Cardiac muscle cell (in vitro differentiated cells and primary cell): ENCODE measurements around the gene CCDC121. TPM values are rescaled to one million over a fixed set of nuclear protein-coding genes. Genes with fewer than 3 reads are reported as not detected.

ENCODE experiments used
- DNase-seq, 2 donors: peaks; one replicate each; pipeline versions ENCODE4 v3.0.0 to v3.0.0-alpha.2; 2010 to 2017; ENCODE audit warnings: low read depth in 1 of 2, low spot score in 1 of 2
- H3K27ac ChIP-seq: fragments of 200-600 bp; sonication (generic); 2 replicates; pipeline ENCODE4 v1.5.1; 2016
- H3K27me3 ChIP-seq: fragments of 200-600 bp; sonication (generic); 2 replicates; pipeline ENCODE4 v1.6.0; 2016; ENCODE audit warnings: control low read depth
- H3K36me3 ChIP-seq: fragments of 200-600 bp; sonication (generic); 2 replicates; pipeline ENCODE4 v1.5.1; 2016; ENCODE audit warnings: control low read depth
- H3K4me1 ChIP-seq: fragments of 200-600 bp; sonication (generic); 2 replicates; pipeline ENCODE4 v1.8.1; 2017; ENCODE audit warnings: low read depth, mild to moderate bottlenecking, mixed run types
- H3K4me3 ChIP-seq: fragments of 200-600 bp; sonication (generic); 2 replicates; pipeline ENCODE4 v1.5.1; 2016; ENCODE audit warnings: mild to moderate bottlenecking
- H3K9me3 ChIP-seq: fragments of 200-600 bp; sonication (generic); 2 replicates; pipeline ENCODE4 v1.5.1; 2017; ENCODE audit warnings: low read depth, mild to moderate bottlenecking, control low read depth
- polyA plus RNA-seq: library from polyadenylated mRNA; unstranded; fragments of >200 nt; fragmentation: Nextera tagmentation; extraction: Ambion mirVana; gene quantifications from 2 replicates; pipeline ENCODE4 v1.2.1, GENCODE V29; 2016
- total RNA-seq: library from RNA; depleted of rRNA; stranded (reverse); fragments of >200 nt; gene quantifications from 2 replicates; pipeline ENCODE4 v1.2.3, GENCODE V29; 2016
- TF ChIP-seq, protein P1 (sequence below): IDR thresholded peaks from 2 replicates; pipeline ENCODE4 v1.5.1; 2012; ENCODE audit warnings: low read depth, mild to moderate bottlenecking, low read length

CCDC121 gene
- total and polyA plus RNA-seq, 2 experiments from 2014 or later, result 5.1 to 6.1 TPM

DNA sequence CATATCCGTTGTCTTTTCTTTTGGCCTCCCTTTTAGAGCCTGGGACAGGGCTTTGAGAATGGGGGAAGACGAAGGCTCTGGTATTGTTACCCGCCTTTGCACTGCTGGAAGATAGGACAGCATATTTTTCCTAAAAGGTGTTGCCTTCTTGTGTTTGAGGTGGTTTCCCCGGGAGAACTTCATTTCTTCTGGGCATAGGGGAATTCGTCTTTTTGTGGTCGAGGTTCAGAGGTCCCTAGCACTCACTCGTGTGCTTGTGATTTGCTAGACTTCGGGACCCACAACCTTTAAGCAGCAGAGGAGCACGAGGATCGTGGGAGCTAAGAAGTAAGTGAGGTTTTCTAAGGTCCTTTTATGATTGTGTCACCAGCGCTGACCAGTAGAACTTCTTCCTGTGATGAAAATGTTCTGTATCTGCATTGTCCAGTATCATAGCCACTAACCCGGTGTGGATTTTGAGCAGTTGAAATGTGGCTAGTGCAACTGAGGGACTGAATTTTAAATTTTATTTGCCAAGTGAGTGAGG is 45.4 kb downstream of the CCDC121 start:
- H3K4me1 ChIP-seq, result peaks cover 3% of the 10 kb centered on the region
- peak overlapping the region; percentile 72 for H3K4me3 ChIP-seq
- H3K27me3 ChIP-seq, result no peaks in the 10 kb centered on the region
- no peaks in the 10 kb centered on the region for H3K9me3 ChIP-seq
- H3K36me3 ChIP-seq, result no peaks in the 10 kb centered on the region
- no peak overlapping the region for H3K27ac ChIP-seq
- DNase-seq, result peak in 1 of 2 donors; percentile 16
- TF ChIP-seq, protein P1, sequence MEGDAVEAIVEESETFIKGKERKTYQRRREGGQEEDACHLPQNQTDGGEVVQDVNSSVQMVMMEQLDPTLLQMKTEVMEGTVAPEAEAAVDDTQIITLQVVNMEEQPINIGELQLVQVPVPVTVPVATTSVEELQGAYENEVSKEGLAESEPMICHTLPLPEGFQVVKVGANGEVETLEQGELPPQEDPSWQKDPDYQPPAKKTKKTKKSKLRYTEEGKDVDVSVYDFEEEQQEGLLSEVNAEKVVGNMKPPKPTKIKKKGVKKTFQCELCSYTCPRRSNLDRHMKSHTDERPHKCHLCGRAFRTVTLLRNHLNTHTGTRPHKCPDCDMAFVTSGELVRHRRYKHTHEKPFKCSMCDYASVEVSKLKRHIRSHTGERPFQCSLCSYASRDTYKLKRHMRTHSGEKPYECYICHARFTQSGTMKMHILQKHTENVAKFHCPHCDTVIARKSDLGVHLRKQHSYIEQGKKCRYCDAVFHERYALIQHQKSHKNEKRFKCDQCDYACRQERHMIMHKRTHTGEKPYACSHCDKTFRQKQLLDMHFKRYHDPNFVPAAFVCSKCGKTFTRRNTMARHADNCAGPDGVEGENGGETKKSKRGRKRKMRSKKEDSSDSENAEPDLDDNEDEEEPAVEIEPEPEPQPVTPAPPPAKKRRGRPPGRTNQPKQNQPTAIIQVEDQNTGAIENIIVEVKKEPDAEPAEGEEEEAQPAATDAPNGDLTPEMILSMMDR, result no peak

DNA sequence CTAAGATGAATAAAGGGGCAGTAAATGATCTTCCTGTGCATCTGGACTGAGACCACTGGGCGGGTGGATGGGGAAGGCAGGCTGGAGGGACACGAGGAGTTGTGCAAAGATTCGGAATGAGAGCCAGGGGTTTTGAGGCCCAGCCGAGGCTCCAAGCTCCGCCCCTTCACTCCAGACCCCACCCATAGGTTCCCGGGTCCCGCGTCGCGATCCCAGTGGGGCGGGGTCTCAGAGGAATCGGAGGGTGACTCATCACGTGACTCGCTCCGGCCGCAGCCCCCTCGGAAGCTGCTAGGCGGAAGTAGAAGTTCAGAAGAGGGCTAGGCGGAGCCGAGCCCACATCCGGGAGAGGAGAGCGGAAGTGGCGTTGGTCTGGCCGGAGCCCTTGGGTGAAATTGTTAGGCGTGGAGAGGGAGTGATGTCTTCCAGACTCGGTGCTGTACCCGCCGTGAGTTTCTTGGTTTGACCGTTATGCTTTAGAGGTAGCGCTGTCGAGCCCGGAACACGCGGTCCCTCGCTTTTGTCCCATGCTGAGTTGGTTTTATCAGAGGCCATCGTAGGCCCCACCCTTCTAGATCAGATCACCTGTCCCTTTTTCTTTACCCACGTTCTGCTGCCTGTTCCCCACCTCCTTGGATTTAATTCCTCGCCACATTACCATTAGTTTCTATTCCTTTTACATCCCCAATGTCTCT is 46.0 kb downstream of the CCDC121 start, which contains the start of gene ZNF512:
TSS of gene ZNF512 (plus strand) at position 348 of the 695 bp plus-strand sequence. CDS start at position 419, 71 bp downstream.
- no peaks in the 10 kb centered on the region for H3K27me3 ChIP-seq
- H3K36me3 ChIP-seq, result no peaks in the 10 kb centered on the region
- H3K4me1 ChIP-seq, result peaks cover 3% of the 10 kb centered on the region
- DNase-seq, result peak; percentile 93 to 97
- H3K27ac ChIP-seq, result no peak within 1 kb of the TSS
- H3K9me3 ChIP-seq, result no peaks in the 10 kb centered on the region
- TF ChIP-seq, protein P1, result no peak
- peak within 1 kb of the TSS; percentile 72 for H3K4me3 ChIP-seq

DNA sequence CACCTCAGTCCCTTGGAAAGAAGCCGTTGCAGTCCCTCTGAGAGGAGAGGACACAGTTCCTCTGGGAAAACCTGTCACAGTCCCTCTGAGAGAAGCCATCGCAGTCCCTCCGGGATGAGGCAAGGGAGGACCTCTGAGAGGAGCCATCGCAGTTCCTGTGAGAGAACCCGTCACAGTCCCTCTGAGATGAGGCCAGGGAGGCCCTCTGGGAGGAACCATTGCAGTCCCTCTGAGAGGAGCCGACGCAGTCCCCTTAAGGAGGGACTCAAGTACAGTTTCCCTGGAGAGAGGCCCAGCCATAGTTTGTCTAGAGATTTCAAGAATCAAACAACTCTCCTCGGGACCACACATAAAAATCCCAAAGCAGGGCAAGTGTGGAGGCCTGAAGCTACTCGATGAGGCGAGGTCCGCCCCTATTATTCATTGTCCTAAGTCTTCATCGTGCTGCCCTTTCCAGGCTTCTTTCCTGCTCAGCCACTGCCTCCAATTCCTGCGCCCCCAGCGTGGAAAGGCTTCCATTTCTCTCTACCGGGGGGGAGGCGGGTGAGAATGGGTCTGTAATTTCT is 46.6 kb downstream of the CCDC121 start:
- Histone ChIP-seq H3K4me1 (peaks cover 3% of the 10 kb centered on the region), H3K9me3 (no peaks in the 10 kb centered on the region), H3K4me3 (peak overlapping the region; percentile 72), H3K36me3 (no peaks in the 10 kb centered on the region), H3K27me3 (no peaks in the 10 kb centered on the region), H3K27ac (no peak overlapping the region)
- TF ChIP-seq, protein P1, result no peak
- DNase-seq, result no peak

DNA sequence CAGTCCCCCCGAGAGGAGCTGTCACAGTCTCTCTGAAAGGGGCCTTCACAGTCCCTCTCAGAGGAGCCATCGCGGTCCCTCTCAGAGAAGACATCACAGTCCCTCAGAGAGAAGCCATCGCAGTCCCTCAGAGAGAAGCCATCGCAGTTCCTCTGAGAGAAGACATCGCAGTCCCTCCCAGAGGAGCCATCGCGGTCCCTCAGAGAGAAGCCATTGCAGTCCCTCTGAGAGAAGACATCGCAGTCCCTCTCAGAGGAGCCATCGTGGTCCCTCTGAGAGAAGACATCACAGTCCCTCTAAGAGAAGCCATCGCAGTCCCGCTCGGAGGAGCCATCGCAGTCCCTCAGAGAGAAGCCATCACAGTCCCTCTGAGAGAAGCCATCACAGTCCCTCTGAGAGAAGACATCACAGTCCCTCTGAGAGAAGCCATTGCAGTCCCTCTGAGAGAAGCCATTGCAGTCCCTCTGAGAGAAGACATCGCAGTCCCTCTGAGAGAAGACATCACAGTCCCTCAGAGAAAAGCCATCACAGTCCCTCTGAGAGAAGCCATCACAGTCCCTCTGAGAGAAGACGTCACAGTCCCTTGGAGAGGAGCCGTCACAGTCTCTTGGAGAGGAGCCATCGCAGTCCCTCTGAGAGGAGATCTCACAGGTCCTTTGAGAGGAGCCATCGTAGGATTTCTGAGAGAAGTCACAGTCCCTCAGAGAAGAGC is 47.2 kb downstream of the CCDC121 start:
- DNase-seq, result no peak
- no peak overlapping the region for H3K27ac ChIP-seq
- peaks cover 3% of the 10 kb centered on the region for H3K4me1 ChIP-seq
- no peaks in the 10 kb centered on the region for H3K27me3 ChIP-seq
- H3K4me3 ChIP-seq, result no peak overlapping the region
- H3K9me3 ChIP-seq, result no peaks in the 10 kb centered on the region
- H3K36me3 ChIP-seq, result no peaks in the 10 kb centered on the region
- TF ChIP-seq, protein P1, result no peak

Other genes starting within 250 kb of the CCDC121 start
- 29.7 and 31.7 TPM in 2 replicates for gene ZNF513, start 248.3 kb downstream of the CCDC121 start, total RNA-seq
- 32.2 and 35.8 TPM in 2 replicates for gene ZNF513, start 248.3 kb downstream of the CCDC121 start, polyA plus RNA-seq
- gene PPM1G, start 219.4 kb downstream of the CCDC121 start, total RNA-seq, result 96.2 and 101 TPM in 2 replicates
- gene PPM1G, start 219.4 kb downstream of the CCDC121 start, polyA plus RNA-seq, result 84.8 and 93.0 TPM in 2 replicates
- gene NRBP1, start 200.4 kb downstream of the CCDC121 start, total RNA-seq, result 82.1 and 122 TPM in 2 replicates
- gene NRBP1, start 200.4 kb downstream of the CCDC121 start, polyA plus RNA-seq, result 147 and 185 TPM in 2 replicates
- 1.3 and 2.8 TPM in 2 replicates for gene KRTCAP3, start 186.6 kb downstream of the CCDC121 start, total RNA-seq
- gene KRTCAP3, start 186.6 kb downstream of the CCDC121 start, polyA plus RNA-seq, result 2.0 and 4.9 TPM in 2 replicates
- 20.7 and 37.6 TPM in 2 replicates for gene IFT172, start 139.3 kb downstream of the CCDC121 start, total RNA-seq
- 35.1 and 35.4 TPM in 2 replicates for gene IFT172, start 139.3 kb downstream of the CCDC121 start, polyA plus RNA-seq
- 39.4 and 53.4 TPM in 2 replicates for gene FNDC4, start 133.8 kb downstream of the CCDC121 start, total RNA-seq
- 43.4 and 51.2 TPM in 2 replicates for gene FNDC4, start 133.8 kb downstream of the CCDC121 start, polyA plus RNA-seq
- gene GCKR, start 132.2 kb downstream of the CCDC121 start, total RNA-seq, result not detected in 2 replicates
- gene GCKR, start 132.2 kb downstream of the CCDC121 start, polyA plus RNA-seq, result not detected in 2 replicates
- gene ZNF512, start 46.0 kb downstream of the CCDC121 start, total RNA-seq, result 22.0 and 38.6 TPM in 2 replicates
- 20.7 and 35.5 TPM in 2 replicates for gene ZNF512, start 46.0 kb downstream of the CCDC121 start, polyA plus RNA-seq
- gene GPN1, start within 50 bp of the CCDC121 start, total RNA-seq, result 24.1 and 30.0 TPM in 2 replicates
- 51.6 and 52.5 TPM in 2 replicates for gene GPN1, start within 50 bp of the CCDC121 start, polyA plus RNA-seq
- 37.8 and 38.0 TPM in 2 replicates for gene SUPT7L, start 34.6 kb upstream of the CCDC121 start, total RNA-seq
- 34.3 and 38.3 TPM in 2 replicates for gene SUPT7L, start 34.6 kb upstream of the CCDC121 start, polyA plus RNA-seq
- gene SLC4A1AP, start 34.9 kb upstream of the CCDC121 start, total RNA-seq, result 30.2 and 34.8 TPM in 2 replicates
- gene SLC4A1AP, start 34.9 kb upstream of the CCDC121 start, polyA plus RNA-seq, result 35.9 and 40.3 TPM in 2 replicates
- gene MRPL33, start 142.7 kb upstream of the CCDC121 start, total RNA-seq, result 46.6 and 78.6 TPM in 2 replicates
- 240 and 271 TPM in 2 replicates for gene MRPL33, start 142.7 kb upstream of the CCDC121 start, polyA plus RNA-seq